ENCODE measurements around the gene NEDD8.

NEDD8 gene

GRCh38 chr14:24179961-24180796, 52.0 kb downstream of the NEDD8 start:
- H3K4me3 Mint-ChIP-seq: peak overlapping the region; percentile 13
- peaks cover 3% of the 10 kb centered on the region for H3K4me1 Mint-ChIP-seq (ENCODE audit: low read depth)
- peaks cover 50% of the 10 kb centered on the region for H3K36me3 Mint-ChIP-seq (ENCODE audit: low read depth)
- H3K9me3 Mint-ChIP-seq: no peaks in the 10 kb centered on the region
- peak overlapping the region; percentile 71 for H3K27ac Mint-ChIP-seq
- no peaks in the 10 kb centered on the region for H3K27me3 Mint-ChIP-seq

GRCh38 chr14:24179294-24179960, 52.7 kb downstream of the NEDD8 start:
- H3K9me3 Mint-ChIP-seq: no peaks in the 10 kb centered on the region
- H3K27ac Mint-ChIP-seq: peak overlapping the region; percentile 71
- H3K36me3 Mint-ChIP-seq (ENCODE audit: low read depth): peaks cover 52% of the 10 kb centered on the region
- no peaks in the 10 kb centered on the region for H3K27me3 Mint-ChIP-seq
- peaks cover 3% of the 10 kb centered on the region for H3K4me1 Mint-ChIP-seq (ENCODE audit: low read depth)
- H3K4me3 Mint-ChIP-seq: peak overlapping the region; percentile 13

- peak overlapping the region; percentile 38 for H3K27ac Mint-ChIP-seq
- peaks cover 3% of the 10 kb centered on the region for H3K4me1 Mint-ChIP-seq (ENCODE audit: low read depth)
- no peaks in the 10 kb centered on the region for H3K27me3 Mint-ChIP-seq
- no peaks in the 10 kb centered on the region for H3K9me3 Mint-ChIP-seq
- peaks cover 54% of the 10 kb centered on the region for H3K36me3 Mint-ChIP-seq (ENCODE audit: low read depth)
- no peak overlapping the region for H3K4me3 Mint-ChIP-seq
Observed at GRCh38 chr14:24178399-24179178, 53.6 kb downstream of the NEDD8 start.

GRCh38 chr14:24177891-24178290, 54.3 kb downstream of the NEDD8 start:
- H3K36me3 Mint-ChIP-seq (ENCODE audit: low read depth): peaks cover 55% of the 10 kb centered on the region
- no peaks in the 10 kb centered on the region for H3K27me3 Mint-ChIP-seq
- peaks cover 3% of the 10 kb centered on the region for H3K4me1 Mint-ChIP-seq (ENCODE audit: low read depth)
- no peak overlapping the region for H3K4me3 Mint-ChIP-seq
- H3K27ac Mint-ChIP-seq: no peak overlapping the region
- no peaks in the 10 kb centered on the region for H3K9me3 Mint-ChIP-seq

GRCh38 chr14:24177041-24177825, 54.9 kb downstream of the NEDD8 start:
- Mint-ChIP-seq H3K9me3 (no peaks in the 10 kb centered on the region), H3K27me3 (no peaks in the 10 kb centered on the region), H3K4me1 (ENCODE audit: low read depth) (peaks cover 5% of the 10 kb centered on the region), H3K27ac (peak overlapping the region; percentile 49), H3K4me3 (no peak overlapping the region), H3K36me3 (ENCODE audit: low read depth) (peaks cover 49% of the 10 kb centered on the region)

- Mint-ChIP-seq H3K27ac (no peak overlapping the region), H3K4me1 (ENCODE audit: low read depth) (peaks cover 9% of the 10 kb centered on the region), H3K9me3 (no peaks in the 10 kb centered on the region), H3K36me3 (ENCODE audit: low read depth) (peaks cover 44% of the 10 kb centered on the region), H3K4me3 (no peak overlapping the region), H3K27me3 (no peaks in the 10 kb centered on the region)
Observed at GRCh38 chr14:24176599-24176998, 55.6 kb downstream of the NEDD8 start.

GRCh38 chr14:24172871-24173281, 59.3 kb downstream of the NEDD8 start:
- H3K9me3 Mint-ChIP-seq: no peaks in the 10 kb centered on the region
- H3K4me3 Mint-ChIP-seq: peak overlapping the region; percentile 80
- H3K36me3 Mint-ChIP-seq (ENCODE audit: low read depth): peaks cover 34% of the 10 kb centered on the region
- H3K4me1 Mint-ChIP-seq (ENCODE audit: low read depth): peaks cover 26% of the 10 kb centered on the region
- no peaks in the 10 kb centered on the region for H3K27me3 Mint-ChIP-seq
- no peak overlapping the region for H3K27ac Mint-ChIP-seq

GRCh38 chr14:24172261-24172860, 59.8 kb downstream of the NEDD8 start:
- Mint-ChIP-seq H3K9me3 (no peaks in the 10 kb centered on the region), H3K27me3 (no peaks in the 10 kb centered on the region), H3K4me3 (peak overlapping the region; percentile 80), H3K27ac (peak overlapping the region; percentile 40), H3K36me3 (ENCODE audit: low read depth) (peaks cover 39% of the 10 kb centered on the region), H3K4me1 (ENCODE audit: low read depth) (peaks cover 28% of the 10 kb centered on the region)

- Mint-ChIP-seq H3K4me3 (peak within 1 kb of the TSS; percentile 80), H3K4me1 (ENCODE audit: low read depth) (peaks cover 29% of the 10 kb centered on the region), H3K27me3 (no peaks in the 10 kb centered on the region), H3K27ac (peak within 1 kb of the TSS; percentile 76), H3K36me3 (ENCODE audit: low read depth) (peaks cover 42% of the 10 kb centered on the region), H3K9me3 (no peaks in the 10 kb centered on the region)
Observed at GRCh38 chr14:24171422-24172260, 60.5 kb downstream of the NEDD8 start, which contains the start of gene REC8. REC8 (plus strand) TSS chr14:24172080; CDS start chr14:24172553, 473 bp downstream.

GRCh38 chr14:24167469-24168114, 64.6 kb downstream of the NEDD8 start:
- Mint-ChIP-seq H3K4me1 (ENCODE audit: low read depth) (peaks cover 53% of the 10 kb centered on the region), H3K4me3 (no peak overlapping the region)

More at GRCh38 chr14:24167469-24168114, 64.6 kb downstream of the NEDD8 start:
- Mint-ChIP-seq H3K9me3 (no peaks in the 10 kb centered on the region), H3K27me3 (no peaks in the 10 kb centered on the region), H3K27ac (peak overlapping the region; percentile 82), H3K36me3 (ENCODE audit: low read depth) (peaks cover 63% of the 10 kb centered on the region)
